Measurements from ENCODE around the gene RNU1-3.
"Not testable (repeated sequence)": the region's sequence is repeated elsewhere in the genome, so short reads cannot be mapped to it uniquely, and the experiment has no call there.

DNA sequence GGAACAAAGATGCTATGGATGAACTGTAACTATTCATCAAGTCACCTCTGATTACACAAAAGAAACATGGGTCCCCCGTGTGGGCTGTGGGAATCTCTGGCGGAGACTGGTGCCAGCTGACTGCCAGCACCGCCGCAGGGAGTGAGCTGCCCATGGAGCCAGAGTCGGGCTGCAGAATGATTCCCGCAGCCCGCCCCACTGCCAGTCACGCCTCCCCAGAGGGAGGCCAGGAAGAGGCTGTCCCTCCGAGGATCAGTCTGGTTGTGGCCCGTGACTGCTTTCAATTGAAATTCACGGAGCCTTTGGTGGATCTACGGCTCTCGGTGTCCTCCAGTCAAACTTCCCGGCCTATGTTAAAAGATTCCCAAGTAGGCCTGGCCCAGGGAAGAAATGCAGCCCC, 45.8 kb upstream of the RNU1-3 start:
- TF ChIP-seq, protein P1, sequence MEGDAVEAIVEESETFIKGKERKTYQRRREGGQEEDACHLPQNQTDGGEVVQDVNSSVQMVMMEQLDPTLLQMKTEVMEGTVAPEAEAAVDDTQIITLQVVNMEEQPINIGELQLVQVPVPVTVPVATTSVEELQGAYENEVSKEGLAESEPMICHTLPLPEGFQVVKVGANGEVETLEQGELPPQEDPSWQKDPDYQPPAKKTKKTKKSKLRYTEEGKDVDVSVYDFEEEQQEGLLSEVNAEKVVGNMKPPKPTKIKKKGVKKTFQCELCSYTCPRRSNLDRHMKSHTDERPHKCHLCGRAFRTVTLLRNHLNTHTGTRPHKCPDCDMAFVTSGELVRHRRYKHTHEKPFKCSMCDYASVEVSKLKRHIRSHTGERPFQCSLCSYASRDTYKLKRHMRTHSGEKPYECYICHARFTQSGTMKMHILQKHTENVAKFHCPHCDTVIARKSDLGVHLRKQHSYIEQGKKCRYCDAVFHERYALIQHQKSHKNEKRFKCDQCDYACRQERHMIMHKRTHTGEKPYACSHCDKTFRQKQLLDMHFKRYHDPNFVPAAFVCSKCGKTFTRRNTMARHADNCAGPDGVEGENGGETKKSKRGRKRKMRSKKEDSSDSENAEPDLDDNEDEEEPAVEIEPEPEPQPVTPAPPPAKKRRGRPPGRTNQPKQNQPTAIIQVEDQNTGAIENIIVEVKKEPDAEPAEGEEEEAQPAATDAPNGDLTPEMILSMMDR (conservative IDR thresholded peaks at IDR 0.05; ENCODE audit: low read length) = not testable (repeated sequence)
- TF ChIP-seq EZH2phosphoT487 (IDR thresholded peaks at IDR 0.05; ENCODE audit: borderline replicate concordance) = not testable (repeated sequence)
